ENCODE data around the gene PRKCA.

The PRKCA gene

DNA sequence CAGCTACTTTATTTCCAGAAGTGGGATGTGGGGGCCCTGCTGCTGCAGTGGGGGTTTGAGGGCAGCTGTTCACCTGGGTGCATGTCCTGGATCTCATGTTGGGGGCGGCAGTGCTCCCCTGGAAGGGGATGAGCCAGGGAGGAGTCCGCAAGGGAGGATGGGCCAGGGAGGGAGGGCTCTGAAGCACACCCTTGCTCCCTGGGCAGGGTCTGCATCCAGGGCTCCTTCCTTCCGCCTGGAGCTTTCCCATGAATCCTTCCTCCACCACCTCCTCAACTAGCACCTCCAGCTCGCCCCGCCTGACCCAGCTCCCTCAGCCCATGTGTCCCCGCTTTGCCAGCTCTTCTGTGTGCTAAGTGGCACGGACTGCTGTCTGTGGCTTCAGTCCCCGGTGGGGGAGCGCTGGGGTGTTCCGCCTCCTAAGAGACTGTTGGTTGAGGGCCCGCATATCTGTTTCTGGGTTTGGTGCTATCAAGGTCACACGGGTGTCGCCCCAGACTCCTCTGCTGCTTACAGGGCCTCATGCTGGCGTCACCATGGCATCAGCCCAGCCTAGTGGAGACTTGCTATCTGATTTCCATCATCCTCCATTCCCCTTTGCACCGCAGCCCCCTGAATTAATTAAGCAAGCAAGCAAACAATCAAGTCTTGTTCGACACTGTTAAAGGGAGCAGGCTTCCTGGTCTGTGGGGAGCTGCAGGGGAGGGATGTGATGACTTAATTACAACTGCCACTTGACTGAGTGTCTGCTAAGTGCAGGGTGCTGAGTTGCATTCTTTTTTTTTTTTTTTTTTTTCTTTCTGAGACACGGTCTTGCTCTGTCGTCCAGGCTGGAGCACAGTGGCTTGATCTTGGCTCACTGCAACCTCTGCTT lies 71.8 kb downstream of the PRKCA start:
- Mint-ChIP-seq H3K27ac (peak overlapping the region; percentile 62), H3K4me1 (peaks cover 80% of the 10 kb centered on the region), H3K36me3 (peaks cover 6% of the 10 kb centered on the region), H3K9me3 (no peaks in the 10 kb centered on the region), H3K4me3 (peak overlapping the region; percentile 66), H3K27me3 (no peaks in the 10 kb centered on the region)

DNA sequence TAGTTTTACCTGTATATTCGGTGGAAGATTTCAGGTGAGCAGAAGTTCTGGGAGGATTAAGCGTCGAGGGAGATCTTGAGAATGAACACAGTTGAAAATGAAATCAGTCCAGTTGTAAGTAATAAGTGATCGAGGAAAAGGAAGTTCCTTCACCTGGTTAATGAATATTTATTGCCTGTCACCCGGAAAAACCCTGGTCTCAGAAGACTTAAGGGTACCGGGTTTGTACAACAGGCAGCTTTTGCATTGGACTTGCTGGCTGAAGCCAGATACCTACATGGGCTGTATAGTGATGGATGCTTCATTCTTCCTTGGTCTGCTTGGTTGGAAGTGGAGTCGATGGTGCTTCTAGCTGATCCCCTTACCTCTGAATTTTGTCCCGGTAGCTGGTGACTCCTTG lies 72.7 kb downstream of the PRKCA start:
- Mint-ChIP-seq H3K4me3 (peak overlapping the region; percentile 66), H3K4me1 (peaks cover 82% of the 10 kb centered on the region)

DNA sequence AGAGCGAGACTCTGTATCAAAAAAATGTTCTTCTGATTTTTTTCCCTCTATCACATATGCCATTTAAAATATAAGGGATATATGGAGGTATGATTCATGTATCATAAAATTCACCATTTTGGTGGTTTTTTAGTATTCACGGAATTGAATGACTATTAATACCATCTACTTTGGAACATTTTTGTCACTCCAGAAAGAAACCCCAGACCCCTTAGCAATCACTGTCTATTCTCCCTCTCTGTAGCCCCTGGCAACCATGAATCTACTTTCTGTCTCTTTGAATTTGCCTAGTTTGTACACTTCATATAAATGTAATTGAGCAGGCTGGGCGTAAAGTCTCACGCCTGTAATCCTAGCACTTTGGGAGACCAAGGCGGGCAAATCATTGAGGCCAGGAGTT lies 75.9 kb downstream of the PRKCA start:
- Mint-ChIP-seq H3K4me1 (peaks cover 73% of the 10 kb centered on the region), H3K27ac (peak overlapping the region; percentile 74), H3K4me3 (no peak overlapping the region), H3K27me3 (no peaks in the 10 kb centered on the region), H3K9me3 (no peaks in the 10 kb centered on the region), H3K36me3 (peaks cover 6% of the 10 kb centered on the region)

More for the DNA sequence above, 72.7 kb downstream of the PRKCA start:
- Mint-ChIP-seq H3K27ac (peak overlapping the region; percentile 81), H3K9me3 (no peaks in the 10 kb centered on the region), H3K36me3 (peaks cover 3% of the 10 kb centered on the region), H3K27me3 (no peaks in the 10 kb centered on the region)

DNA sequence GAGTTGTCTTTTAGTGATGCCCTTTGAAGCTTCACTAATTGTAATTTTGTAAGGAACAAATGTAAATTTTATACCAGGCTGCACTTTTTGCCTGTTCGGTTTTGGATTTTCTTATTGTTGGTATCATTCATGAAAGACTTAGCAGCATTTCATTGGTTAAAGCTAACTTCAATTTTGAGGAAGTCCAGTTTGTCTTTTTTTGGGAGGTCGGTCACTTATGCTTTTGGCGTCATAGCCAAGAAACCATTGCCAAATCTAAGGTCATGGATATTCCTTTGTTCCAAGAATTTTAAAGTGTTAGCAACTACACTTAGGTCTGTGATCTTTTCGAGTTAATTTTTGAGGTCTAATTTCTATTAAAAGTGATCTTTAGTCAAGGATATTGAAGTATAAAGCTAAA lies 77.1 kb downstream of the PRKCA start:
- Mint-ChIP-seq H3K9me3 (no peaks in the 10 kb centered on the region), H3K27me3 (no peaks in the 10 kb centered on the region), H3K4me1 (peaks cover 63% of the 10 kb centered on the region), H3K4me3 (no peak overlapping the region), H3K36me3 (peaks cover 6% of the 10 kb centered on the region), H3K27ac (peak overlapping the region; percentile 83)

DNA sequence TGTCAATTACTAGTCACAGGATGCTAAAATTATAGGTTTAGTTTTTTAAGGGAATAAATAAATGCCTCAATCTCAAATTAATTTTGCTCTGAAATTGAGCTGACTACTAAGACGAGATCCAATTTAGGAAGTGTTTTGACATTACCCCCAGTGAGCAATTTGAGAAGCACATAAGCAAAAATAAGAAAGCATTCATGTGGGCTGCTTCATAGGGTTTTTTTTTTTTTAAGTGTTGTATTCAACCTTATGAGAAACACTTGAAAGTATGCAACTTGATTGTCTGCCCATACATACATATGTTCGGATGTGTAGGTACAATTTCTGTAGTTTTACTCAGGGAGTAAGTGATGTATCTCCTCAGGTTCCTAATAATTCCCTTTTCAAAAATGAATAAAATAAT lies 77.6 kb downstream of the PRKCA start:
- Mint-ChIP-seq H3K27ac (peak overlapping the region; percentile 17), H3K36me3 (peaks cover 8% of the 10 kb centered on the region), H3K4me3 (no peak overlapping the region), H3K27me3 (no peaks in the 10 kb centered on the region), H3K9me3 (no peaks in the 10 kb centered on the region), H3K4me1 (peaks cover 62% of the 10 kb centered on the region)

DNA sequence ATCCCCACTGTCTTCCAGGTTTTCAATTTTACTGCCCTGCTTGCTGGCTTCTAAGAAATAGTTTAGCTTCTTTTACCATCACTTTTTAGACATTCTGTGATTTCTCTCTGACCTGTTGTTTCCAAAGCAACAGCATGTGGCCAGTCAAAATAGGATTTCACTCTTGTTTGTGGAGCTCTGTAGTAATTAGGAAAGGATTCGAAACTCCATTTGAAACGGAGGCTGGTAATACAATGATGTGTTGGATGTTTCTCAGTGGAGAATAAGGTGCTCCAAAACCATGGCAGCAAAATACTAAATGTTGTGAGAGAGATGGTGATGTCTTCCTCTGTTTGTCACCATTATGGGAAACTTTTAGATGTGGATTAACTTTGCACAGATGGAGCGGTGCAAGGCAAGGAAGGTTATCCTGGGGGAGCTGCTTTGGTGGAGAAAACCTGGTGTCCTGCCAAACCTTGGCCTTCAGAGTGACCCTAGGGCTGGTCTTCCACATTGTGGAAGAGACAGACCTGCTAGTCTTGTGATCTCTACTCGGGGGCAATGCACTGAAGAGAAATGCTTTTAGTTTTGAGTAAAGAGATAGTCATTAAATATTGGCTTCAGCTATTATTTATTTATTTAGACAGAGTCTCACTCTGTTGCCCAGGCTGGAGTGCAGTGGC lies 79.4 kb downstream of the PRKCA start:
- H3K4me3 Mint-ChIP-seq: no peak overlapping the region
- peaks cover 64% of the 10 kb centered on the region for H3K4me1 Mint-ChIP-seq
- H3K27ac Mint-ChIP-seq: no peak overlapping the region
- H3K27me3 Mint-ChIP-seq: no peaks in the 10 kb centered on the region
- peaks cover 2% of the 10 kb centered on the region for H3K9me3 Mint-ChIP-seq
- H3K36me3 Mint-ChIP-seq: peaks cover 12% of the 10 kb centered on the region

DNA sequence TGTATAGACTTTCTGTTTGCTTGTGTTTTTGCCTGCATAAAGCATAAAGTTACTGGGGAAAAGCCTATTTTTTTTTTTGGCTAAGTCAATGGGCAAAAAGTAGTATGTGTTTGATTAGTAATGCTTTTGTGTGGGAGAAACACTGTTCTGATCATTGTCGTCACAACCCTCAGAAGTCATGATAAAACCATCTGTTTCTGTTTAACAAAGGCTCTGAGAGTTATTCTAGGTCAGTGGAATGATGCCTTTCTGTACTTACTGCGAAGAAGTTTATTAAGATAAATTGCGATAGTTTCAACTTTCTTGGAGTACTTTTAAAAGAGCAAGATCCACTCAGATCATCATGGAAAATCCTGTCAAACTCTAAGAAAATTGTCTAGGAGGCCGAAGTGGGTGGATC lies 80.9 kb downstream of the PRKCA start:
- Mint-ChIP-seq H3K4me3 (no peak overlapping the region), H3K27ac (peak overlapping the region; percentile 19), H3K27me3 (no peaks in the 10 kb centered on the region), H3K4me1 (peaks cover 75% of the 10 kb centered on the region), H3K9me3 (peaks cover 7% of the 10 kb centered on the region), H3K36me3 (peaks cover 19% of the 10 kb centered on the region)

DNA sequence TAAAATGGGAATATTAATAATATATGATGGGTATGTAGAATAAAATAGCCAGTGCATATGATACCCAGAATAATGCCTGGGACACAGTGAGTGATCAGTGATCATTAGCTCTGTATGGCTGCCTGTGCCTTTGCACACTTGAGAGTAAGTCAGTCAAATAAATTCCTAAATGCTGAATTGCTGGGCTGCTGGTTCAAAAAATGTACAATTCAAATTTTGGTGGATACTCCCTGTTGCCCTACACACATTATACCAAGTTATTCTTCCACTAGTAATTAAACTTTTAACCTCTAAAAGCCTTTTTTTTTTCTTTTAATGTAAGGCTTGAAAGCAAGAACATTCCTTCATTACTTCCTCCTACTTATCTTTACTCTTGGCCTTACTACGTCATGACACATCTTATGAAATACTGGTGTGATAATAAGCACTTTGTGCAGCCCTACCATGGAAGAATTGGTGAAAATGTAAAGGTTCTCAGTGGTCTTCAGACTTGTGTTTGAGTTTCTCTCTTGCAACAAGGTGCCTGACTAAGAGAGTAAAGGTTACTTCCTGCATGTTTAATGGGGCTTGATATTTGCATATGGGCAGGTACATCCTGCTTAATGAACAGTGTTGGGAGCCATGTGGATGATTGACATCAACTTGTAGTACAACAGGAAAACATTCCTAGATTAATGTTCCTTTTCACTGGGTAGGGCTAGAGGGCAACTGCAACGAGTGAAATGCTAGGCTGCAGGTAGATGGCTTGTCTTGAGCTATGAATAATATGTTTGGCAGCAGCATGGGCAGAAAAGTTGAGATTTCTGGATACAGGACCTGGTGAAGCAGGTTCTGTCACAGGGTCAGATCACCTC lies 84.3 kb downstream of the PRKCA start:
- Mint-ChIP-seq H3K9me3 (peaks cover 7% of the 10 kb centered on the region), H3K4me3 (peak overlapping the region; percentile 46), H3K27ac (peak overlapping the region; percentile 56), H3K4me1 (peaks cover 79% of the 10 kb centered on the region), H3K36me3 (peaks cover 28% of the 10 kb centered on the region), H3K27me3 (no peaks in the 10 kb centered on the region)

DNA sequence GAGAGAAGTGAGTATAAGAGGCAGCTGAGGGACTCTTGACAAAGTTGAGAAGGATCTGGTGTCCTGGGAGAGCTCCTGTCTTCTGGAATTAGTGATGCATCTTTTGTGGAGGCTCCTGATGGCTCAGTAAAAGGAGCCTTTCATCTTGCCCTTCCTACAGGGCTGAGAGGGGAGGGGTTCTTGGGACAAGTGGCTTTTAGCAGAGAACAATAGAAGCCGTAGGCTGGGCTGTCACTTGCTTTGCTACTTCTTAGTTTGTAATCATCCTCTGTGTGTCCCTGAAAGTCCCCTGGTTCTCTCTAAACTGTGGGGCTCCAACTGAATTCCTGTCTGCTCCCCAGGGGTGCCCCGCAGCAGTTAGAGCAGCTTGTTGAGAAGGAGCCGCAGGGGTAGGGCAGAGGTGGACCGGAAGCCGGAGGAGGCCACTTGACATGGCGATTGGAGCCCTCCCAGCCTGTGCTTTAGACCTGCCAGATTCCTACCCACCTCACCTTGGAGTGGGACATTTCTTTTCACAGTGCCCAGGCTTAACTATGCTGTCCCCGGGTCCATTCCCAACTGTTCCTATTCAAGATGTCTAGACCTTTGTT lies 85.1 kb downstream of the PRKCA start:
- Mint-ChIP-seq H3K4me3 (no peak overlapping the region), H3K4me1 (peaks cover 83% of the 10 kb centered on the region), H3K27ac (peak overlapping the region; percentile 56), H3K27me3 (no peaks in the 10 kb centered on the region), H3K36me3 (peaks cover 28% of the 10 kb centered on the region), H3K9me3 (peaks cover 7% of the 10 kb centered on the region)

DNA sequence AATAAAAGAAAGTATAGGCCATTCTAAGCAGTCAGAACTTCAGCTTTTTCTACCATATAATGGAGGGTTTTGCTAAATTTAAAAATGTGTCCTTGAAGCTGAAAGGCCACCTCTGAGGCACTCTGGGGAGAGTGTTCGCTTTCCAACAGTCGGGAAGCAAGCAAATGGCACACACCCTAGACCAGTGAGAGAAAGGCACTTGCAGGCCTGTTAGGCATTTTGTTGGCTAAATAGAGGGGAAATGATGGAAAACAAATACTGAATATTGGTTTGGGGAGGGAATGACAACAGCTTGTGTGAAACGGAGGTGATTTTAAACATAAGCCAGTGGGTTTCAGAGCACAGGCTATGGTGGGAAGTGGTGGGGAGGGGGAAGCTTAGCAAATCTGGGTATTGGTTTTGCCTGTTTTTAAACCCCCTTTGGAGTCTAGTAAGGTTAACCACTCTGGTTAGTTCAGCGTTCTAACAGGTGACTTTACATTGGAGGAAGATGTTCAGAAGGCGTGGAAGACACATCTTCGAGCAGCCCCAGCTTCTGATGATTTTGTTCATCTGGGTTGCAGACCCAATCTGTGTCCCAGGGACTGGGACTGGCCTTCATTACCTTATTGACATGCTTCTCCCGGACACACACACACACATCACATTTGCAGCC lies 90.5 kb downstream of the PRKCA start:
- H3K9me3 Mint-ChIP-seq: no peaks in the 10 kb centered on the region
- H3K27me3 Mint-ChIP-seq: no peaks in the 10 kb centered on the region
- peak overlapping the region; percentile 33 for H3K27ac Mint-ChIP-seq
- H3K36me3 Mint-ChIP-seq: peaks cover 22% of the 10 kb centered on the region
- peaks cover 87% of the 10 kb centered on the region for H3K4me1 Mint-ChIP-seq
- H3K4me3 Mint-ChIP-seq: peak overlapping the region; percentile 21

DNA sequence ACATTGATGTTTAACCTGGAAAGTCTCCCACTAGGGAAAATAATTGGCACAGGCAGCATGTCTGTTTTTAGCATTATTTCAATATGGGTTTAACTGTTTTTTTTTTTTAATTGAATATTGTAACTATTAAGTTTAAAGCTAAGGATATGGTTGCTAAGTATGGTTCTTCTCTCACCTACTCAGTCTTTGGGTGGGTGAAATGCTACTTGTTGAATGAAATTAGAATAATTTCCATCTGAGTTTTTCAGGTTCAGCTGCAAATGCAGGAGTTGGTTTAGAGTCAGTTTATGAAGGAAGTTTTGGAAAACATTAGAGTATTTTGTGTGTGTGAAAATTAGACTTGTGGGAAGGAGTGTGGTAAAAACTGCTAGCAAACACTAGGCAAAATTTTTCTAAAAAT lies 93.5 kb downstream of the PRKCA start:
- peak overlapping the region; percentile 34 for H3K4me3 Mint-ChIP-seq
- H3K27me3 Mint-ChIP-seq: no peaks in the 10 kb centered on the region
- peaks cover 90% of the 10 kb centered on the region for H3K4me1 Mint-ChIP-seq
- peaks cover 11% of the 10 kb centered on the region for H3K36me3 Mint-ChIP-seq
- H3K27ac Mint-ChIP-seq: peak overlapping the region; percentile 71
- no peaks in the 10 kb centered on the region for H3K9me3 Mint-ChIP-seq

DNA sequence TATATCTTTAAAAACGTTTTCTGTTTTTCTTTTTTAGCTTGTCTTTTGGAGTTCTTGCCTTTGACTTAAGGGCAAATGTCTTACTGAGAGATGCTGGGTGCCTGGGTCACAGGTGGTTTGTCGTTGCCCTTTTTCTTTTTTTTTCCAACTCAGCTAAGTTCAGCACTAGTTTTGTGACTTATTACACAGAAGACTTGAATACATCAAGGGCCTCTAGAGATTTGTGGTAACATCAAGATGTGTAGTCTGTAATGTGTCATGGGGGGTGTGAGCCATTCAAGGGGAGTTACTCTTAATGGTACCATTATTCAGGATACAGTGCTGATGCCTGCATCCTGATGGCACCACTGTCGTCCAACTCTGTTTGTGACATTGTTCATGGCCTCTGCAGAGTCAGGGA lies 95.1 kb downstream of the PRKCA start:
- H3K9me3 Mint-ChIP-seq: peaks cover 11% of the 10 kb centered on the region
- H3K27me3 Mint-ChIP-seq: no peaks in the 10 kb centered on the region
- H3K4me1 Mint-ChIP-seq: peaks cover 90% of the 10 kb centered on the region
- H3K36me3 Mint-ChIP-seq: peaks cover 14% of the 10 kb centered on the region
- H3K27ac Mint-ChIP-seq: peak overlapping the region; percentile 48
- no peak overlapping the region for H3K4me3 Mint-ChIP-seq

DNA sequence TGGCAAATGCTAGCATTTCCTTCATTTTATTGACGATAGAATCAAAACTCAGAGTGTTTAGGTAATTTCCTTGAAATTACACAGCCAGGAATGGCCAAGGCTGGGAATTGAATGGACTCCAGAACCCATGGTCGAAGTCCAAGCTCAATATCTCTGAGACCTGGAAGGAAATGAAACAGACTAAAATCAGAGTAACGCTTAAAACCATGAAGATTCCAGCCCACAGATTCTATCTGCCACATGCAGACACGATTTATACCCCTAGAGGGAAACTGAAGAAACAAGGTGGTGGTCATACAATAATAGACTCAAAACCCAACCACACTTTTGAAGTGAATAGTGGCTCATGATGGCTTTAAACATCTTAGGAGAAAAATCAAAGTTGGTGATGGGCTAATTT lies 95.6 kb downstream of the PRKCA start:
- Mint-ChIP-seq H3K9me3 (peaks cover 11% of the 10 kb centered on the region), H3K27me3 (no peaks in the 10 kb centered on the region), H3K4me3 (peak overlapping the region; percentile 76), H3K27ac (peak overlapping the region; percentile 87), H3K36me3 (peaks cover 12% of the 10 kb centered on the region), H3K4me1 (peaks cover 90% of the 10 kb centered on the region)

DNA sequence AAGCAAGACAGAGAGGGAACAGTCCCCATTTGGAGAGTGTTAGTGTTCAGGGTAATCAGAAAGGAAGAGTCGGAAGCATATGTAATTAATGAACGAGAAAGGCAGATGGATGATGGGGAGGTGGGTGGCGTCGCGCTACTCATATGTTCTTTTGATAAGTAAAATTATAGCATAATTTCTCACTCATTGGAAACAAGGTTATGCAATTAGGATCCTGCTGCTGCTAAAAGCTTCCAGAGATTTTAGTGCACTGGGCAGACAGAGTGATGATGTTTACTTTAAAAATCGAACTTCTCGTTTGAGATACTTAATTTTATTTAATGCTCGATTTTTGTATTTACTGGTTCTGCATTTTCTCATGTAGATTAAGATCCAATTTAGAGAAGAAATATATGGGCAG lies 96.2 kb downstream of the PRKCA start:
- Mint-ChIP-seq H3K27ac (peak overlapping the region; percentile 87), H3K9me3 (peaks cover 11% of the 10 kb centered on the region), H3K4me3 (peak overlapping the region; percentile 76), H3K36me3 (peaks cover 12% of the 10 kb centered on the region), H3K27me3 (no peaks in the 10 kb centered on the region), H3K4me1 (peaks cover 92% of the 10 kb centered on the region)

DNA sequence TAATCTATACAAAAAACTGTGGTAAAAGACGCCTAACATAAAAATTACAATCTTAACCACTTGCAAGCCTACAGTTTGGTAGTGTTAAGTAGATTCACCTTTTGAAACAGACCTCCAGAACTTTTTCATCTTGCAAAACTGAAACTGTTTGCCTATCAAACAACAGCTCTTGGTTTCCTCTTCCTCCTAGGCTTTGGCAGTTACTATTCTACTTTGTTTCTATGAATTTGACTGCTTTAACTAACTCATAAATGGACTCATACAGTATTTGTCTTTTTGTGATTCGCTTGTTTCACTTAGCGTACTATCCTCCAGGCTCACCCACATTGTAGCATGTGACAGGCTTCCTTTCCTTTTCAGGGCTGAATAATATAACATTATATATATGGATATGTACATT lies 97.0 kb downstream of the PRKCA start:
- Mint-ChIP-seq H3K27me3 (no peaks in the 10 kb centered on the region), H3K4me1 (peaks cover 93% of the 10 kb centered on the region), H3K4me3 (peak overlapping the region; percentile 53), H3K27ac (peak overlapping the region; percentile 86), H3K9me3 (peaks cover 11% of the 10 kb centered on the region), H3K36me3 (peaks cover 7% of the 10 kb centered on the region)

Data from activated naive CD4-positive, alpha-beta T cell treated with anti-CD3 and anti-CD28 coated beads, Interleukin-2, amount 50 U/mL, for 24 hours (primary cell).